HS-27A (cell line): Measurements from ENCODE around the gene PPP2R3B.

Experiments
- DNase-seq: peaks from one replicate; pipeline ENCODE4 v3.0.0-alpha.2; 2012; ENCODE audit warnings: low read depth, missing footprints

PPP2R3B gene

GRCh38 chrX:370244-370962, 16.3 kb downstream of the PPP2R3B start:
- DNase-seq: no peak

GRCh38 chrX:369563-370101, 17.1 kb downstream of the PPP2R3B start:
- no peak for DNase-seq

DNA sequence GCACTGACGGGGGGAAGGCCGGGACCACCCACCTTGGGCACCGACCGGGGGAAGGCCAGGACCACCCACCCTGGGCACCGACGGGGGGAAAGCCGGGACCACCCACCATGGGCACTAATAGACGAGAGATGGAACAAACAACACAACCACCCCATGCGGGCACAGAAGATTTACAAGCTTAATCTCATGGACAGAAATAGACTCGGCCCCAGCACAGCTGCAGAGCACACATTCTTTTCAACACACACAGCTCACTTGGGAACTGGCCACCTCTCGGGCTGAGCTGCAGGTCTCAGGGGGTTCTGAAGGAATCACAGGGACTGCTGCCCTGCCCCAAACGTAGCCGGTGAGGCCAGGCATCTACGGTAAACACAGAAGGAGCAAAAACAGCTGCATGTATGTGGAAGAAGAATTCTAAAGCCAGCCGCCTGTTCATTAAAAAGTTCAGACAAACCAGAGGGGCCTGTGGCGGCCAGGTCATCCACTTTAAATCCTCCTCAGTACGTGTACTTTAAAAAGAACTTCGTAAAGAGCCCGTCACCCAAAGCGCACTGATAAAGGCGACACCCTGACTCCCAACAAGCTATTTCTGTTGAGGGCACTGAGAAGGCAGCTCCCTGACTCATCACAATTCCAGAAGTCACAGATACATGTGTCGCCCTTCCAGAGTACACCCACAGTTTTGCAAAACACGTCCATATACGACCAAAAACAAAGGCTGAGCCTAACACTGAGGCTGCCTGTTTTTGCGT, 17.7 kb downstream of the PPP2R3B start:
- DNase-seq: no peak

- DNase-seq: no peak
Measured at GRCh38 chrX:367866-368265, 18.8 kb downstream of the PPP2R3B start.

GRCh38 chrX:367349-367748, 19.4 kb downstream of the PPP2R3B start:
- DNase-seq: no peak

DNA sequence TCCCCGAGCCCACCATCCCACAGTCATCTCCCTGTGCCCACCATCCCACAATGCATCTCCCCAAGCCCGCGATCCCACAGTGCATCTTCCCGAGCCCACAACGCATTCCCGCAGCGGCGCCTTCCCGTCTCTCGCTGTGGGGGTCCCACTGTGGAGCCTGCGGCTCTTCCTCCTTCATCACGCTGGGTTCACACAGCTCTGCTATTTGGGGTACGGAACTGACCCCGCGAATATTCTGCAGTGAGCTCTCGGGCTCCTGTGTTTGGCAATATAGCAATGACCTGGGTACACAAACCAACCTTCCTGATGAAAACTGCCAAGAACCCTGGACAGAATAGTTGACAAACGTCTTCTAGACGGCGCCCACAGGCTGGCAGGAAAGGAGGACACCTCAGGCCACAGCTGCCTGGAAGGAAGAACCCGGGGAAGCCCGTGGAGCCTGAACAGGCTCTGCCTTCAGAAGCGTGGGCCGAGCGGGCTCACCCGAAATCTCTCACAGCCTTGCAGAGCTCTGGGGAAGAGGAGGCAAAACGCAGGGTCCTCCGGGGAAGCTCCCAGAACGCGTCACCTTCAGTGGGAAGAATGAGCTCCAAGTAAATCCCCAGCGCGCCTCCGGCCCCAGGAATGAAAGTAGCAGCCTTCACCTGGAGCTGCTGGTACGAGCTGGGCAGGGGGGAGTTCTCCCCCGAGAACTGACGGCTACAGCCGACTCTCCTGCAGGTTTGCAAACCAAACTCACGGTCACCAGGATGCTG, 22.9 kb downstream of the PPP2R3B start:
- no peak for DNase-seq

DNA sequence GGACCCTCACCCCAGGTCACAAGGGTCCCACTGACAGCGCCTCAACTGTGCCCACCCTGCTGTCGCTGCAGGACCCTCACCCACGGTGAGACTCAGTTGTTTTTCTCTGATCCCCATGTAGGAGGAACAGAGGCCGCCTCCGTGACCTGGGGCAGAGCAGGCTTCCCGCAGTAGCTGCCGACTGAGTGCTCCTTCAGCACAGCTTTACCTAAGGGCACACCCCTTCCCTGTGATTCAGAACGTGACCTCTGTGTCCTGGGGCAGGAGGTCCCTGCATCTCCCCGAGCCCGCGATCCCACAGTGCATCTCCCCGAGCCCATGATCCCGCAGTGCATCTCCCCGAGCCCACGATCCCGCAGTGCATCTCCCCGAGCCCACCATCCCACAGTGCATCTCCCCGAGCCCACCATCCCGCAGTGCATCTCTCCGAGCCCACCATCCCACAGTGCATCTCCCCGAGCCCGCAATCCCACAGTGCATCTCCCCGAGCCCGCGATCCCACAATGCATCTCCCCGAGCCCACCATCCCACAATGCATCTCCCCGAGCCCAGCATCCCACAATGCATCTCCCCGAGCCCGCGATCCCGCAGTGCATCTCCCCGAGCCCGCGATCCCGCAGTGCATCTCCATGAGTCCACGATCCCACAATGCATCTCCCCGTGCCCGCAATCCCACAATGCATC, 23.6 kb downstream of the PPP2R3B start:
- no peak for DNase-seq

- DNase-seq: no peak
Measured at GRCh38 chrX:362351-362750, 24.4 kb downstream of the PPP2R3B start.

DNA sequence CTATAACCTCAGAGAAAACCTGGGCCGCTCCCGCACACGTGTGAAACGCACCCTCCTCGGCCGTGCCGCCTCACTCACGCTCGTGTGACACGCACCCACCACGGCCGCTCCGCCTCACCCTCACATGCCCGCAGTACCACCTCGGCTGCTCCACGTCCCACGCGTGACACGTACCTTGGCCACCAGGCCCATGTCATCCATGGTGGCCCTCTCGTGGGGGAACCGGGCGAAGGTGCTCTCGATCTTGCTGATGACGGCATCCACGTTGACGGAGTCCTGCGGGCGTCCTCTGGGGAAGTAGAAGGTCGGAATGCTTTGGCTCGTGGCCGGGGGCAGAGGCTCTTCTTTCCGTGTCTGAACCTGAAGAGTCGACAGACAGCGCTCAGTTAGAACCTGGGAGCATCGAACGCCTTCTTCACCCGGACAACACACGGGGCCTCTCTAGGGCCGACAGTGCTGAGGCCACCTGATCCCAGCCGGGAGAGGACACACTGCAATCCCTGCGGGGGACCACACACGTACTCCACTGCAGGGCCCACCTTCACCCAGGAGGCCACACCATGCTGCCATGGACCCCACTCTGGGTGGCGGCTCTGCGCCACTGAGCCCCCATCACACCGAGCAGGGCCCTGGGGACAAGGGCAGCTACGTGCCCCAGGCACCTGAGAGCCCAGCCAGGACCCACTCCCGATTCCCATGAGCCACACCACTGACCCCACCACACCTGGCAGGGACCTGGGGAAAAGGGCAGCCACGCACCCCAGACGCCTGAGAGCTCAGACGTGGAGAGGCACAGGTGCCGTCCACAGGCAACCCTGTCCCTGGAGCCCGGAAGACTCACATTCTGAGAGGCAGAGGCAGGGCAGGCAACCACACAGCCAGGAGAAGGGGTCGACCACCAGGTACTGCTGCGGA, 25.2 kb downstream of the PPP2R3B start:
- DNase-seq: no peak

- DNase-seq: no peak
Measured at GRCh38 chrX:360496-361150, 26.1 kb downstream of the PPP2R3B start.

DNA sequence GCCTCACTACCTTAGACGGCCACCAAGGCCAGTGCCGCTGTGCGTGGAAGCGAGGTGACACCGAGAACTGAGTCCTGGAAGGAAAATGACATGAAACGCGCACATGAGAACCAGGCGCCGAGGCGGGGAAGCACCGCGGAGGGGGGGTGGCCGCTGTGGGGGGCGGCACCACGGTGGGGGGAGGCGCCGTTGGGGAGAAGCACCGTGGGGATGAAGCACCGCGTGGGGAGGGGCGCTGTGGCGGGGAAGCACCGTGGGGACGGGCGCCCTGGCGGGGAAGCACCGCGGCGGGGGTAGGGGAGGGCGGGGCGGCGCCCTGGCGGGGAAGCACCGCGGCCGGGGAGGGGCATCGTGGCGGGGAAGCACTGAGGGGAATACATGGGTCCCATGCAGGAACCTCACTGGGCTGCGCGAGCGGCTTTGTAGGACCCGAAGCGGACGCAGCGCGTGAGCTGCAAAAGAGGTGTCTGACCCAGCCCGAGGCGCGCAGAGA, 28.0 kb downstream of the PPP2R3B start:
- DNase-seq: no peak

- no peak for DNase-seq
Measured at GRCh38 chrX:357693-358471, 28.8 kb downstream of the PPP2R3B start.

DNA sequence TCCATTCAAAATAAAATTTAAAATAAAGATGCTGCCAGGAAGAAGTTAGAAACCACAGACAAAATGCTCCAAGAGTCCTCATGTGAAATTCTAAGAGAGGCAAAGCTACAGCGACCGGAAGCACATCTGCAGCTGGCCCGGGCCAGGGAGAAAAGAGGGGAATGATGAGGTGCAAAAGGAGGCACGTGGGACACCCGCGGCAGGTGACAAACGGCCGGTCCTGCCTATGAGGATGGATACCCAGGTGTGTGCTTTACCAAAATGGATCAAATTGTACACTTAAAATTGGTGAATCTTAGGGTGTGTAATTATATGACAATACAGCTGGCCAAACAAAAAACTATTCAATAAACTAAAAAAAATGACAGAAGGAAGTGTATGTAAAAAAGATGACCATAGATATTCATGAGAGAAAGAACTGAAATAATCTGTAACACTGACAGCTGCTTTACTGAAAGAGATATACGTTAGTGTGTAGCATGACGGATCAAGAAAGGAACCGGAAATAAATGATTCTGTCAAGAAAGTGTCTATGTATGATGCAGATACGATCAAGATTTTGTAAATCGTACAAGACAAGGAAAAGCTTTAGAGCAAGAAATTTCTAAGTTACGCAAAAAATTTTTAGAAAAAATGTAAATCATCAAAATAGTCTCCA, 29.5 kb downstream of the PPP2R3B start:
- no peak for DNase-seq

DNA sequence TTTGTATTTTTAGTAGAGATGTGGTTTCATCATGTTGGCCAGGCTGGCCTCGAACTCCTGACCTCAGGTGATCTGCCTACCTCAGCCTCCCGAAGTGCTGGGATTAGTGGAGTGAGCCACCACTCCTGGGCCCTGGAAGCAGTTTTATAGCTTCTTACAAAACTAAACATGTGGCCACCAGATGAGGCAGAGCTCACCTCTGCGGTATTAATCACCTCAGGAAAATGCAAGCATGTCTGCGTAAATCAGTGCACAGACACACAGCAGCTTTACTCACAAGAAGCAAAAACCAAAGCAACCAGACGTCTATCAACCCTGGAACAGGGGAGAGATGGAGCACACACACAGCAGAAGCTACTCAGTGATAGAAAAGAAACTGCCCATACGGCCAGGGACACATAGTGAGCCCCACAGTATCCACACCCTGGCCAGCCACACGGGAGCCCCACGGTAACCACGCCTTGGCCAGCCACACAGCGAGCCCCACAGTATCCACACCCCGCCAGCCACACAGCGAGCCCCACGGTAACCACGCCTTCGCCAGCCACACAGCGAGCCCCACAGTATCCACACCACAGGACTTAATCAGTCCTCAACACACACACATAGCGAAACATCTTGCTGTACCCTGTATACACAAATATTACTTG, 30.2 kb downstream of the PPP2R3B start:
- no peak for DNase-seq

GRCh38 chrX:355329-356050, 31.2 kb downstream of the PPP2R3B start:
- DNase-seq: no peak

DNA sequence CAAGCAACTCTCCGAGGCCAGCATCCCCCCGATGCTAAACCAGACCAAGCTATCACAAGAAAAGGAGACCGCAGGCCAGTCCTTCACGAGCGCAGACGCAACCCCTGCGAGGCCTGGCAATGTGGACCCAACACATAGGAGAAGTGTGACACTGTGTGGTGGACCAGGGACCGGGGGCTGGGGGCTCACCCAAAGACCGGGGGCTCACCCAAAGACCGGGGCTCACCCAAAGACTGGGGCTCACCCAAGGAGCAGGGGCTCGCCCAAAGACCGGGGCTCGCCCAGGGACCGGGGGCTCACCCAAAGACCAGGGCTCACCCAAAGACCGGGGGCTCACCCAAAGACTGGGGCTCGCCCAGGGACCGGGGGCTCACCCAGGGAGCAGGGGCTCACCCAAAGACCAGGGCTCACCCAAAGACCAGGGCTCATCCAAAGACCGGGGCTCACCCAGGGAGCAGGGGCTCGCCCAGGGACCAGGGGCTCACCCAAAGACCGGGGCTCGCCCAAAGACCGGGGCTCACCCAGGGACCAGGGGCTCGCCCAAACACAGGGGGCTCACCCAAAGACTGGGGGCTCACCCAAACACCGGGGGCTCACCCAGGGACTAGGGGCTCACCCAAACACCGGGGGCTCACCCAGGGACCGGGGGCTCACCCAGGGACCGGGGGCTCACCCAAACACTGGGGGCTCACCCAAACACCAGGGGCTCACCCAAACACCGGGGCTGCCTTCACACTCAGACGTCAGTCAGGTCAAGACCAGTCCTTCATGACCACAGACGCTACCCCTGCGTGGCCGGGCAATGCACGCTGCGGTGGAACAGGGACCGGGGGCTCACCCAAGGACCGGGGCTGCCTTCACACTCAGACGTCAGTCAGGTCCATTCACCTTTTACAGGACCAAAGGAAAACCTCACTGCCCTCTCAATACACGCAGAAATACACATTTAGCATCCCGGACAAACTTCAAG, 32.9 kb downstream of the PPP2R3B start:
- DNase-seq: no peak
